Transverse colon (tissue), 4 donors: ENCODE measurements around the gene LARGE1. TPM values are rescaled to one million over a fixed set of nuclear protein-coding genes. Genes with fewer than 3 reads are reported as not detected.

Experiments
- DNase-seq: peaks from one replicate; pipeline ENCODE4 v3.0.0-alpha.2; 2019
- H3K27ac ChIP-seq, 4 donors: fragments of 200-600 bp; sonication (generic); 2 replicates each; pipeline ENCODE4 v1.5.1; 2016 to 2018; ENCODE audit warnings: inconsistent platforms in 4 of 4
- H3K27me3 ChIP-seq: fragments of 200-600 bp; sonication (generic); 2 replicates; pipeline ENCODE4 v1.5.1; 2017; ENCODE audit warnings: inconsistent platforms
- H3K36me3 ChIP-seq, 4 donors: fragments of 200-600 bp; sonication (generic); 2 replicates each; pipeline ENCODE4 v1.5.1; 2017 to 2019; ENCODE audit warnings: inconsistent platforms in 4 of 4
- H3K4me1 ChIP-seq, 4 donors: fragments of 200-600 bp; sonication (generic); 2 replicates each; pipeline ENCODE4 v1.5.1; 2017 to 2020; ENCODE audit warnings: inconsistent platforms in 4 of 4
- H3K4me3 ChIP-seq, 4 donors: fragments of 200-600 bp; sonication (generic); 1 replicate in 1 of 4; 2 replicates in 3 of 4; pipeline versions ENCODE4 v1.5.1 to v1.6.1; 2017 to 2019; ENCODE audit warnings: inconsistent platforms in 4 of 4
- H3K9me3 ChIP-seq, 2 donors: fragments of 200-600 bp; sonication (generic); 2 replicates each; pipeline ENCODE4 v1.5.1; 2017 to 2019; ENCODE audit warnings: inconsistent platforms in 2 of 2
- EP300 ChIP-seq: sonication (generic); formaldehyde crosslinking; IDR thresholded peaks from one replicate; pipeline ENCODE4 v1.6.1; 2017; ENCODE audit warnings: antibody characterized with exemption, low read depth
- POLR2A ChIP-seq: fragments of 450-650 bp; IDR thresholded peaks from one replicate; pipeline ENCODE4 v1.6.1; 2016; ENCODE audit warnings: antibody characterized with exemption, mild to moderate bottlenecking, moderate library complexity
- POLR2AphosphoS5 ChIP-seq, 3 donors: sonication (generic); formaldehyde crosslinking; IDR thresholded peaks; one replicate each; pipeline ENCODE4 v1.6.1; 2016; ENCODE audit warnings: antibody characterized with exemption in 3 of 3
- WGBS, 2 donors: methylation state at CpG; one replicate each; pipeline ENCODE4 v1.1.5; 2018; ENCODE audit warnings: low coverage in 1 of 2; 5-methylcytosine and 5-hydroxymethylcytosine counted together
- in situ Hi-C, 4 donors: fragments of 200-750 bp; cut with MboI; loops; one replicate each; pipeline versions ENCODE4 v1.15.0 to v1.15.1; 2017; ENCODE audit warnings: low sequenced_read_pairs in 3 of 4, low pct_ligation_motif_present in 1 of 4, low pct_unique_long_range_greater_than_20kb in 1 of 4
- intact Hi-C: fragments of 100-400 bp; cut with DNase I; formaldehyde crosslinking; loops from one replicate; pipeline ENCODE4 v1.15.1; 2023; ENCODE audit warnings: low total_unique reads
- total RNA-seq, 4 donors: library from RNA; depleted of rRNA; stranded (reverse); fragments of >200 nt; gene quantifications; one replicate each; pipeline ENCODE4 v1.1.0, GENCODE V29; 2016
- TF ChIP-seq, protein P1 (sequence below), 5 experiments: fragments of 200-600 bp in 3 of 5; fragments of 450-650 bp in 2 of 5; sonication (generic) in 3 of 5; IDR thresholded peaks; 1 replicate in 2 of 5; 2 replicates in 3 of 5; pipeline ENCODE4 v1.5.1; 2016 to 2017; ENCODE audit warnings: antibody characterized with exemption in 5 of 5, inconsistent platforms in 3 of 5, mild to moderate bottlenecking in 2 of 5, moderate library complexity in 1 of 5

Gene LARGE1
- total RNA-seq, 4 donors from 2014 or later = 46.5 to 304 (median 80.5) TPM

DNA sequence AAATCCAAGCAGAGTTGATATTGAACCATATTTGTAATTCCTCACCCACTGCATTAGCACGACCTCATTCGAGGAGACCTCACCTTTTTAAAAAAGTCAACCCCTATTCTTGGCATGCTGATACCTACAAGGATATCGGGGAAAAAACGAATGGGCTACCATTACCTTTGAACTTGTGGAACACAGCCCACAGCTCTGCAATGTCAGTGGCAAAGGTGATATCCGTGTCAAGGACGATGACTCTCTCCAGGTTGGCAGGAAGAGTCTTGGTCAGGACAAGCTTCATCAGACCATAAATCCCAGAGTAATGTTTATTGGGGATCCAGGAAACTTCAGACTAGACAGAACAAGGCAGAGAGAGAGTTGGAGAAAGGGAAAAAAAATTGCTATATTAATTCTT lies 355.6 kb downstream of the LARGE1 start:
- in situ Hi-C loops = no loop called here
- no peaks in the 10 kb centered on the region for H3K36me3 ChIP-seq
- H3K4me1 ChIP-seq = peaks cover 0 to 6% (median 0%) of the 10 kb centered on the region in 4 donors
- no peaks in the 10 kb centered on the region for H3K9me3 ChIP-seq
- H3K27ac ChIP-seq = no peak overlapping the region
- intact Hi-C loops = loop anchor here (2.0 kb wide), 1 partner anchor 16 kb away; no protein-coding TSS in a partner anchor
- no peak overlapping the region for H3K4me3 ChIP-seq
- 93 to 94% methylated on average over 6 of the region's 6 CpGs for WGBS, 2 donors
- no peak for DNase-seq
- no peaks in the 10 kb centered on the region for H3K27me3 ChIP-seq
- no peak for TF ChIP-seq POLR2A
- no peak for TF ChIP-seq POLR2AphosphoS5 (IDR thresholded peaks at IDR 0.05)
- TF ChIP-seq EP300 = no peak
- TF ChIP-seq, protein P1, sequence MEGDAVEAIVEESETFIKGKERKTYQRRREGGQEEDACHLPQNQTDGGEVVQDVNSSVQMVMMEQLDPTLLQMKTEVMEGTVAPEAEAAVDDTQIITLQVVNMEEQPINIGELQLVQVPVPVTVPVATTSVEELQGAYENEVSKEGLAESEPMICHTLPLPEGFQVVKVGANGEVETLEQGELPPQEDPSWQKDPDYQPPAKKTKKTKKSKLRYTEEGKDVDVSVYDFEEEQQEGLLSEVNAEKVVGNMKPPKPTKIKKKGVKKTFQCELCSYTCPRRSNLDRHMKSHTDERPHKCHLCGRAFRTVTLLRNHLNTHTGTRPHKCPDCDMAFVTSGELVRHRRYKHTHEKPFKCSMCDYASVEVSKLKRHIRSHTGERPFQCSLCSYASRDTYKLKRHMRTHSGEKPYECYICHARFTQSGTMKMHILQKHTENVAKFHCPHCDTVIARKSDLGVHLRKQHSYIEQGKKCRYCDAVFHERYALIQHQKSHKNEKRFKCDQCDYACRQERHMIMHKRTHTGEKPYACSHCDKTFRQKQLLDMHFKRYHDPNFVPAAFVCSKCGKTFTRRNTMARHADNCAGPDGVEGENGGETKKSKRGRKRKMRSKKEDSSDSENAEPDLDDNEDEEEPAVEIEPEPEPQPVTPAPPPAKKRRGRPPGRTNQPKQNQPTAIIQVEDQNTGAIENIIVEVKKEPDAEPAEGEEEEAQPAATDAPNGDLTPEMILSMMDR (IDR thresholded peaks at IDR 0.05) = no peak

DNA sequence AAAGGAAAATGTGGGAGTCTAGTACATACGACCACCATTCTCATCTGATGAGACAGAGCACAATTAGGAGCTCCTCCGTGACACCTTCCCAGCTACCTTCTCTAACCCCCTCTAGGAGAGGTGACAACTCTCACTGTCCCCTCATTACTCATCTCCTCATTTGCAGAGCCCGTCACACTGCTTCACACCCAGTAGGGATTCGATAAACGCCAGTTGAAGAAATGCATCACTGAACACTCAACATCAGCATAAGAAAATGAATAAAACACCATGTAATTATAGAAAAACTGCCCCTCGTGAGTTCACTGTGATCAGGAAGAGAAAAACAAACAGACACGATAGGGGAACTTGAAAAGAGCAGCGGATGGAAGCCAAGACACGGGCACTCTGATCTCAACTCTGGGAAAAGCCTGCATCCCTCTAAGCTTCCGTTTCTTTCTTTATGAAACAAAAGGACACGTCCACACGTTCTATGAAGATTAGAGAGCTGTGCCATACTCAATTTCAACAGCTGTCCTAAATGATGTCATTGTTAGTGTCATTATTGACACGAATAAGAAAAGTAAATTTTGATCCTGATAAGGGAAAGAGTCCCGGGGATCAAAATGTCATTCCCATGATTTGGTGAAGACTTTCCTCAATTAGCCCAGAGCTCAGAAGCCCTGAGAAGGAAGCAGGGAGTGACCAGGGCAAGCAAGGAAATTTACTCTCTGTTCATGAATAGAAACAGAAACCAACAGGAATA lies 356.9 kb downstream of the LARGE1 start:
- intact Hi-C loops = no loop called here
- no peak for DNase-seq
- peaks cover 0 to 6% (median 0%) of the 10 kb centered on the region in 4 donors for H3K4me1 ChIP-seq
- H3K9me3 ChIP-seq = no peaks in the 10 kb centered on the region
- WGBS, 2 donors = 41 to 56% methylated on average over 11 to 14 of the region's 14 CpGs
- no peaks in the 10 kb centered on the region for H3K27me3 ChIP-seq
- no peaks in the 10 kb centered on the region for H3K36me3 ChIP-seq
- H3K27ac ChIP-seq = peak overlapping the region in 2 of 4 donors; percentile 11 to 27
- in situ Hi-C loops = no loop called here
- TF ChIP-seq EP300 (no peak), POLR2AphosphoS5 (IDR thresholded peaks at IDR 0.05) (no peak), POLR2A (no peak)
- TF ChIP-seq, protein P1 (IDR thresholded peaks at IDR 0.05) = no peak
- no peak overlapping the region for H3K4me3 ChIP-seq

DNA sequence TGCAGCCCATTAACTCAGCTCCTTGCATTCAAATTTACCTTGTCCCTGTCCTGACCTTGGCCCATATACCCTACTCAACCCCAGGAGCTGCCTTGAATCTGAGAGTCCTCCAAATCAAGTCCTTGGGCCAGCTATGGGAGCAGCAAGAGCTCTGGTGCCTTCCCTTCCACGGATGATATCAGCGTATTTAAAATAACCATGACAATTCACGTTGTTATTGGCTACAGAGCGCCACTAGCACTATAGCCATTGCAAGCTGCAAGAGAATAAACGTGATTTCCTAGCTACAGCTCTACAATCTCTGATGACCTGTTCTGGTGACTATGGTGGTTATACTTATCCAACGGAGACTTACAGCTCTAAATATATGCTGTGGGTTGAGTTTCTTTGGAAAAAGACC lies 357.8 kb downstream of the LARGE1 start:
- H3K4me3 ChIP-seq = no peak overlapping the region
- H3K27ac ChIP-seq = no peak overlapping the region
- no peak for DNase-seq
- TF ChIP-seq EP300 (no peak), POLR2A (no peak), POLR2AphosphoS5 (IDR thresholded peaks at IDR 0.05) (no peak)
- TF ChIP-seq, protein P1 (IDR thresholded peaks at IDR 0.05) = no peak
- H3K9me3 ChIP-seq = no peaks in the 10 kb centered on the region
- in situ Hi-C loops = no loop called here
- H3K4me1 ChIP-seq = peaks cover 0 to 6% (median 0%) of the 10 kb centered on the region in 4 donors
- no peaks in the 10 kb centered on the region for H3K36me3 ChIP-seq
- no peaks in the 10 kb centered on the region for H3K27me3 ChIP-seq
- 96 to 100% methylated on average over 2 to 6 of the region's 6 CpGs for WGBS, 2 donors
- intact Hi-C loops = no loop called here

DNA sequence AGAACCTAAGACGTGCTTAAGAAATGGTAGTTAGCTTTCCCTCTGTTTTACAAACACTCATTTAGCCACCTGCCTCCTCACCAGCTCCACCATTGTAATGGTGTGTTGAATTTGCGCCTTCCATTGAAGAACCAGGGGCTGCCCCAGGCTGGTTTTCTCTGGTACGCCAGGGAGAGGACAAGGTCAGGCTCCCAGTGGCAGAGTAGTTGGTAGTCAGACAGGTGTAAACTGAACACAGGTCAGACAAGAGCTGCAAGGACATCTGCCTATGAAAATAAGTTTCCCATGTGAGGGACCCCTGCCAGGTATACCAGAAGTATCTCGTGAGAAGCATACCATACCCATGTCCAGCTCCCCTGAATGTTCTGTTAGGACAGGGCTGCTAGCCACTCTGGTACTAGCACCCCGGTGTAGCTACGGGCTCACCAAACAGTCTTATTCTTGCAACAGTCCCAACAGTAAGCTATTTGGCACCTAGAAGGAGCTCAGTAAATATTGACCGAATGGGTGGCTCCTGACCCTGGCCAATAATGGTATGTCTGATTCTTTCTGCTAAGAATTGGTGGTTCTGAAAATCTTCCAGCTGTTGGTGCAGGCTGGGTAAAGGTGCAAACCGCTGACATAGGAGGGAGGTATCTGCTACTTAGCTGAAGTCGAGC lies 359.0 kb downstream of the LARGE1 start:
- peaks cover 0 to 6% (median 0%) of the 10 kb centered on the region in 4 donors for H3K4me1 ChIP-seq
- 69 to 79% methylated on average over 5 to 9 of the region's 9 CpGs for WGBS, 2 donors
- H3K4me3 ChIP-seq = no peak overlapping the region
- no peak for DNase-seq
- intact Hi-C loops = no loop called here
- no peaks in the 10 kb centered on the region for H3K36me3 ChIP-seq
- peak overlapping the region in 1 of 4 donors; percentile 8 for H3K27ac ChIP-seq
- no peaks in the 10 kb centered on the region for H3K27me3 ChIP-seq
- H3K9me3 ChIP-seq = no peaks in the 10 kb centered on the region
- in situ Hi-C loops = no loop called here
- TF ChIP-seq POLR2AphosphoS5 (IDR thresholded peaks at IDR 0.05) (no peak), EP300 (no peak), POLR2A (no peak)
- TF ChIP-seq, protein P1 (IDR thresholded peaks at IDR 0.05) = no peak
